ENCODE results near the gene CD207. TPM values are rescaled to one million over a fixed set of nuclear protein-coding genes. Genes with fewer than 3 reads are reported as not detected.

Gene CD207
- total RNA-seq, 1 donor from 2014 or later: not detected

DNA sequence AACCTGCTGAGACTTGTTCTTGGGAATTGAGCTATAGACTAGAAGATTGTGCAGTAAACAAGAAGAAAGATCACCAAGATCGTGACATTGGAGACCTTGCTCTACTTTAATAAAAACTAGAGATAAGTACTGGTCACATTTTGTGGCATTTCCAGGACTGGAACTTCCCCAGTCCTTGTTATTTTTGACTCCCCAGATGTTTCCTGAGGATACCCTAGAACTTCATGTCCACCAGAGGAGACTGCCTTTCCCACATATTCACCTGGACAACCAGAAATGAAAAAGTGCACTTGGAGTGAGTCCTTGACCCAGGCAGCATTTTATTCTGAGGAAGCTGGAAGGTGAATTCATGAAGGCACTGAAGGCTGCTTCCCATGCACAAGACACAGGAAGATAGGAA, 5.7 kb downstream of the CD207 start:
- no peak for DNase-seq (ENCODE audit: low read depth)
- no peak overlapping the region for H3K4me3 ChIP-seq (ENCODE audit: low read depth, low read length)
- no peak for TF ChIP-seq CTCF (conservative IDR thresholded peaks at IDR 0.05; ENCODE audit: low read depth, low read length)

DNA sequence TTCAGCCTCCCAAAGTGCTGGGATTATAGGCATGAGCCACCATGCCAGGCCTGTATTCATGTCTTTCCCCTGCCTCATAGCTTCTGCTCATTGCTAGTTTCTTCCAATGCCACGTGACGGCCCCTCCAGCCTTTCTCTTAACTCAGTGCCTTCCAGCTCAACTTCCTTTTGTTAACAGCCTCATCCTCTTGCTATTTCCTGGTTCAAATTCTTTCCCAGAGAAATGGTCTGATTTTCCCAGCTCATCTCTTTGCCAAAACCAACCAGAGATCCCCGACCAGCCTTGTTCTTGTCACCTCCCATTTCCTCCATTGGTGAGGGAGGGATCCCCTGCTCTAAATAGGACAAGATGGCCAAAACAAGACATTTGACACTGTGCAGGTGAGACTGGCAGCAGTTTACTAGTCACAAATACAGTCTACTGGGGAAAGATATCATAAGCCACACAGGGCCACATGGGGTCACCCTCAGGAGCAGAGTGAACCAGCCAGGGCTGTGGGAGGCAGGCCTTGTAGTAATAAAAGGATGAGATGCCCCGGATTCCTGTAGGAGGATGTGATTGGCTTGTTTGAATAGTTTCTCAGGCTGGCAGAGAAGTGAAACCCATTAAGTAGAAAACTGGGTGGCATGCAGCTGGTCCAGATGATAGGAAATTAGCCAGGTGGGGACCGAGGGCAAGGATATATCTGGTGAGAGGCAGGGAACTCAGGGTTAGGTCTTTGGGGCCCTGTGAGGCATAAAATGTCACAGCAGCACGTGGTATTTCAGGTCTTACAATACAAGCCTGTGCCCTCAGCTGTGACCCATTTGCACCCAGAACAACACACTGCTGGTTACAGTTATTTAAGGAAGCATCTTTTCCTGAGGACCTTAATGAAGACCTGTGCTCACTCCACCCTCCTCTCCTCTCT, 6.4 kb downstream of the CD207 start:
- H3K4me3 ChIP-seq (ENCODE audit: low read depth, low read length): no peak overlapping the region
- no peak for TF ChIP-seq CTCF (conservative IDR thresholded peaks at IDR 0.05; ENCODE audit: low read depth, low read length)
- DNase-seq (ENCODE audit: low read depth): no peak

GRCh38 chr2:70828115-70828514, 7.5 kb downstream of the CD207 start:
- no peak for DNase-seq (ENCODE audit: low read depth)
- TF ChIP-seq CTCF (conservative IDR thresholded peaks at IDR 0.05; ENCODE audit: low read depth, low read length): no peak
- no peak overlapping the region for H3K4me3 ChIP-seq (ENCODE audit: low read depth, low read length)

- no peak for TF ChIP-seq CTCF (conservative IDR thresholded peaks at IDR 0.05; ENCODE audit: low read depth, low read length)
- no peak for DNase-seq (ENCODE audit: low read depth)
- no peak overlapping the region for H3K4me3 ChIP-seq (ENCODE audit: low read depth, low read length)
Measured at GRCh38 chr2:70827388-70827787, 8.2 kb downstream of the CD207 start.

DNA sequence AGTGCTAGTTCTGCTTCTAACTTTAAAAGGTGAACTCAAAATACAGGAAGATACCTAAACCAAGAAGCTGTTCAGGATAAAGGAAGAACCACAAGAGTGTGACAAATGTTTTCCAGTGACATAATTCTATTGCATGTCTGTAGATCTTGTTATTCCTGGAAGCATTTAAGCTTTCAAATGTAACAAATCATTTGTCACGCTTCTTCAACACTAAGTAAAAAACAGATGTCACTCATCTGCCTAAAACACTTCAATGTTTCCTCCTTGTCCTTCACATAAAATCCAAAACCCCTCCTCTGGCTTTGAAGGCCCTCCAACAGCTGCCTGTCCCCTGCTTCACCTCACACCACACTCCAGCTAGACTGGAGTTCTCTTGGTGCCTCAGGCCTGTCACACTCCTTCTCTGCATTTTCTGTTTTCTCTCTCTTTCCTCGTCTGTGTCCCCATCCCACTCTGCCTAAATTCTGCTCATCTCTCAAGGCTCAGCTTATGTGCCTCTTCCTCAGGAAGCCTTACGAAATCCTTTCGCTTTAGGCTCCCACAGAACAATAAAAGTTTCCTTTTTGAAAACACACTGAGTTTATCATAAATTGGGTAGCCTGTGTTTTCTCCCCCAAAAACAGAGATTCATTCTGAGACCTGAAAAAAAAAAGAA, 8.8 kb downstream of the CD207 start:
- no peak for TF ChIP-seq CTCF (conservative IDR thresholded peaks at IDR 0.05; ENCODE audit: low read depth, low read length)
- no peak for DNase-seq (ENCODE audit: low read depth)
- no peak overlapping the region for H3K4me3 ChIP-seq (ENCODE audit: low read depth, low read length)

DNA sequence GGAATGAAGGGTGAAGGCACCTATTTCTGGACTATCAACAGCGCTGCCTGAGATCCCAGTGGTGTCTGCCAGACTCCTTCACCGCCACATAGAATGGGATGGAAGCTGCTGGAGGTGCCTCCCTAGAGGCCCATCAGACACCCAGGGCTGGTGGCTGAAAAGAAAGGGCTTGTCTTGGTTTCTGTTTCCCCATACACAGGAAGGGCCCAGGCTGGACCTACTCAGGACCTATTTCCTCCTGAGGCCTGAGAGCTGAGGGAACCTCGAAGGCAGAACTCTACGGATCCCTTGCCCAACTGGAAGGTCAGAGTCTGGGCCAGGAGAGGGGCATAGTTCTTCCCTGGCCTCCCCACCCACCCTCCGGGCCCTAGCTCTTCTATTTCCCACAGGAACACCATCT, 12.4 kb downstream of the CD207 start:
- no peak for TF ChIP-seq CTCF (conservative IDR thresholded peaks at IDR 0.05; ENCODE audit: low read depth, low read length)
- DNase-seq (ENCODE audit: low read depth): no peak
- no peak overlapping the region for H3K4me3 ChIP-seq (ENCODE audit: low read depth, low read length)

Measured in epithelial cell of proximal tubule (primary cell).